Endothelial cell of hepatic sinusoid (primary cell): ENCODE measurements around the gene KIAA1549.

Source experiments
- in situ Hi-C: cut with HindIII; loops from 2 replicates; pipeline ENCODE4 v1.10.0; 2017; ENCODE audit warnings: low sequenced_read_pairs

Gene KIAA1549

DNA sequence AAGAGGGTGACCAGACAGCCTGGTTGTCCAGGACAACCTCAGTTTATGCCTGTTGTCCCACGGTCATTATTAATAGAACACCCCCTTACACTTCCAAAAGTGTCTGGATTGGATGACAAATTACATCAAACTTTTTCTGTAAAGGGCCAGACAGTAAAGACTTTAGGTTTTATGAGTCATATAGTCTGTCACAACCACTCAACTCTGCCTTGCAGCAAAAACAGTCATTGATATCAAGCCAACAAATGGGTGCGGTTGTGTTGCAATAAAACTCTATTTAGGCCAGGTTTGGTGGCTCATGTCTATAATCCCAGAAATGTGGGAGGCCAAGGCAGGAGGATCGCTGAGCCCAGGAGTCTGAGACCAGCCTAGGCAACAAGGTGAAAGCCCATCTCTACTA is 116.5 kb downstream of the KIAA1549 start:
- in situ Hi-C loops: no loop called here

DNA sequence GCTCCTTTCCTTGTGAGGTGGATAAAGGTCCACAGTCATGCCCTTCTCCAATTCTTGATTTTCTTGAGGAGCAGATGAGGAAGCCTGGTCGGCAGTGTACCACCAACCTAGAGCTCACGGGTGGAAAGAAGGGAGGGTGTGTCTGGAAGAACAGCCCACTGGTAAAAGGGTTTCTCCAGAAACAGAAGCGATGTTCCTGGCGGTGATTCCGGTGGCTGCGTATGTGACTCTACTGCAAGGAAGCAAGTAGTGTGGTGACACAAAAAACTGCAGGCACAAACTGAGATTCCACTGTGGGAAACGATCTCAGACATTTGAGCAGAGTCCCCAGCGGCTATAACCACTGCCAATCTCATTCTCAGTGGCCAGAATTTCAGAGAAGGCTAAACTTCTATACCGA is 117.3 kb downstream of the KIAA1549 start:
- in situ Hi-C loops: no loop called here

DNA sequence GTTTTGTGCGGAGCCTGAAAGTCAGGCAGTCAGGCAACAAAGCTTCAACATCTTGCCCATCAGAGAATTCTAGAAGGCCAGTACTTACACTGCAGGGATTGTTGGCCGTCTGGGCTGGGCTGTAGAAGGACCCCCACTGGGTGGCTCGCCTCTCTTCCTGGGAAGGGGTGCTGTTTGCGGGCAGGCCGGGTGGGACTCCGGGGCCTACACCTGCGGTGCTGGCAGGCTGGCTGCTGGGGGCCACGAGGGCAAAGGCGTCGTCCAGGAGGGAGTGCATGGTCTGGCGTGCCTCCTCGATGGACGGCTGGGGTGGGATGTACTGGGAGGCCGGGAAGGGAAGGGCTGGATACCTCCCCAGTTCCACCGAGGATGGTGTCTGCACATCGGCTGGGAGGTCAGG is 120.1 kb downstream of the KIAA1549 start:
- in situ Hi-C loops: no loop called here

DNA sequence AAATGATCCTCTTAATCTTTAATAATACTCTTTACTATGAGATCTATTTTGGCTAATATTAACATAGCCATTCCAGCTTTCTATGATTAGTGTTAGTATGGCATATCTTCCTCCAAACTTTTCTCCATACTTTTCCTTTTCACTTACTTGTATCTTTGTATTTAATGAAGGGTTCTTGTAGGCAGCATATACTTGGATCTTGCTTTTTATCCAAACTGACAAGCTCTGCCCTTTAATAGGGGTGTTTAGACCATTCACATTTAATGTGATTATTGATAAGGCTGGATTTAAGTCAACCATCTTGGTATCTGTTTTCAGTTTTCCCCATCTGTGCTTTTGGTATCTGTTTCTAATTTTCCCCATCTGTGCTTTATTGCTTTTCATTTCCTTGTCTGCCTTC is 123.5 kb downstream of the KIAA1549 start:
- in situ Hi-C loops: no loop called here

DNA sequence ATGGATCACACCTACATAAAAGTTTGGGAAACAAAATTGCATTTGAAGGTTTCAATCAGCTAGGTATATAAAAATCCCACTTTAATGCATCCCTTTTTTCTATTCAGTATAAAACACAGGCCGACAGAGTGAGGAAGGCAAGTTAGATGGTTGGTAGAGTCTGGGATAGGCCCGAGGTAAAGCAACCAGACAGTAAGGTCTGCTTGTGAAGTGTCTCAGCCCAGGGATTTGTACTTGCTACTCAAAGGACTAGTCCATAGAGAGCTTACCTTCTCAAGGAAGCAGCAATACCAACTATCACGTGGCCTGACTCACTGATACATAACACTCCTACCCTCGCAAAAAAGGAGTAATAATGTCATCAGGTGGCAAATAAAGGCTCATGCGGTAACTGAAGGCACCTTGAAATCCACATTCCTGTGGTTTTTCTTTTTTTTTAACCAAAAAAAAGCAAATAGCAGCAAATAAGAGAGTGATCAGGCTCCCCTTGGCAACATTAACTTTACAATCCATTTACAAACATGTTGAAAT is 127.0 kb downstream of the KIAA1549 start:
- in situ Hi-C loops: loop anchor here (5.0 kb wide), 1 partner anchor 38 kb away; no protein-coding TSS in a partner anchor

DNA sequence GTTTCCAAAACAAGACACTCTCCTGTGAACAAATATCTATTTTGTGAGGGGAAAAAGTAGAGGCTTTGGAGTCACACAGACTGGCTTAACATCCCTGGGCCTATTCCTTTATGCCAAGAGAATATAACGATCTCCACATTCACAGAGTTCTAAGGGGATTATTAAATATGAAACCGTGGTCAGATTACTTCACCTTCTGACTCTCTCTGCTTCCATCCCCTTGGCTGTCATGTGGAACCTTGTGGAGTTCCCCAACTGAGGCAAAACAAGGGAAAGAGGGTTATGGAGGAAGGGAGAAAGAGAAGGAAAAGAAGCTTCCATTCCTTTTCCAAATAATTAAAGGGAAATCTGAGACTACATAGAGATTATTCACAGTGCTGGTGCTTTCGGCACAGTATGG is 127.7 kb downstream of the KIAA1549 start:
- in situ Hi-C loops: loop anchor here (5.0 kb wide), 1 partner anchor 39 kb away; no protein-coding TSS in a partner anchor

DNA sequence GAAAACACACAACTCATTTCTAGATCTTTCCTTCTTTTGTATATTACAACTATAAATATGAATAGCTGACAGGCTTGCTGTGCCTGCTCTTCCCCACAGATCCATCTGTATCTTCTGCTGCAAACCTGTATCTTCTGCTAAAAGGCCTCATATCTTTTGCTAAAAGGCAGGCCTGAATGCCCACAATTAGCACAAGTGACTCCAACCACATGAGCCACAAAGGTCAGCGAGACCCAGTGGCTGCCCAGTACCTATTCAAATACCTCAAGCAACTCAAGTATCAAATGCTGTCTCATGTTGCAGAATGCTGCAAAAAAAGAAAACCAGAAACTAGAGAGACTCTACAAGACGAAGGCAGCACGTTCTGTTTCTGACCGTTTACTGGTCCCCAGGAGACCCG is 128.7 kb downstream of the KIAA1549 start:
- in situ Hi-C loops: loop anchor here (5.0 kb wide), 1 partner anchor 40 kb away; no protein-coding TSS in a partner anchor

DNA sequence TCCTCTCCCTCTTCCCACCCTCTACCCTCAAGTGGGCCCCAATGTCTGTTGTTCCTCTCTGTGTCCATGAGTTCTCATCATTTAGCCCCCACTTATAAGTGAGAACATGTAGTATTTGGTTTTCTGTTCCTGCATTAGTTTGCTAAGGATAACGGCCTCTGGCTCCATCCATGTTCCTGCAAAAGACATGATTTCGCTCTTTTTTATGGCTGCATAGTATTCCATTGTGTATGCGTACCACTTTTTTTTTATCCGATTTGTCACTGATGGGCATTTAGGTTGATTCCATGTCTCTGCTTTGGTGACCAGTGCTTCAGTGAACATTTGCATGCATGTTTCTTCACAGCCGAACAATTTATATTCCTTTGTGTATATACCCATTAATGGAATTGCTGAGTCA is 131.5 kb downstream of the KIAA1549 start:
- in situ Hi-C loops: loop anchor here (5.0 kb wide), 1 partner anchor 43 kb away; no protein-coding TSS in a partner anchor

DNA sequence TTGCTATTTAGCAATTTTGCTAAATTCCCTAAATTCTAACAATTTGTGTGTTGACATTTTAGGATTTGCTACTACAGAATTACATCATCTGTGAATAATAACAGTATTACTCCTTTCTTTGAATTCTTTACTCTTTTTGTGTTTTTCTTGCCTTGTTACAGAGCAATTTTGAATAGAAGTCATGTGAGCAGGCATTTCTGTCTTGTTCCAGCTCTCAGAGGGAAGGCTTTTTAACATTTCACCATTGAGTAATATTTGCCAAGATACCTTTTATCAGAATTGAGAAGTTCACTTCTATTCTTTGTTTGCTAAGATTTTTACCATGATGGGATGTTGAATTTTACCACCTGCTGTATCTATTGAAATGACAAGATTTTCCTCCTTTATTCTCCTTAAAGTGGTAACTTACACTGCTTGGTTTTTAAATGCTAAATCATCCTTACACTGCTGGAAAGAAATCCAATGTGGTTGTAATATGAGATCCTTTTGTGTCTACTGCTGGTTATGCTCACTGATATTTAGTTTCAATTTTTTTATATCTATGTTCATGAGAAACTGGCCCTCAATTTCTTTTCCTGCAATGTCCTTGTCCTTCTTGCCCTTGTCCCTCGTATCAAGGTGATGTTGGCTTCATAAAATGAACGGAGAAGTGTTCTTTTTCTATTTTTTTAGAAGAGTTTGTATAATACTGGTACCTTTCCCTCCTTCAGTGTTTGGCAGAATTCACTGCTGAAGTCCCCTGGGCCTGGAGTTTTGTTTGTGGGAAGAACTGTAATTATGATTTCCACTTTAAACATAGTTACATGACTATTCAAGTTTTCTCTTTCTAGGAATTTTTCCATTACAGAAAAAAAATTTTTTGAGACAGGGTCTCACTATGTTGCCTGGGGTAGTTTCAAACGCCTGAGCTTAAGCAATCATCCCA is 132.9 kb downstream of the KIAA1549 start:
- in situ Hi-C loops: no loop called here

DNA sequence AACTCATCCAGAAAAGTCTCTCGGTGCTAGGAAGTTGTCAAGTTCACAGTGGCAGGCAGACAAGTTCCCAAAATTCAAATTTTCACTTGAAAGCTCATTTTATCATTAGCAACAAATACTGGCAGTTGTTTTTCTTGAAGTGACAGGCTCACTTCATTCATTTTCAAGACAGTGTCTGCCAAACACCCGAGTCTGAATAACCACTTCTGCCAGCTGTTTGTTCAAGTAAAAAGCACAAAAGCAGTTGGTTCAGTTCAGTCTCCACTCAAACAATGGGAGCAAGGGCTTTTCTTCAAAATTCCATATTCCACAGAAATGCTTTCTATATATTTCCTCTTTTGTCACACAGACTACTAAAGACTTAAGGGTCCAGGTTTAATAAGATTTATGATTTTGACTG is 135.5 kb downstream of the KIAA1549 start:
- in situ Hi-C loops: no loop called here

DNA sequence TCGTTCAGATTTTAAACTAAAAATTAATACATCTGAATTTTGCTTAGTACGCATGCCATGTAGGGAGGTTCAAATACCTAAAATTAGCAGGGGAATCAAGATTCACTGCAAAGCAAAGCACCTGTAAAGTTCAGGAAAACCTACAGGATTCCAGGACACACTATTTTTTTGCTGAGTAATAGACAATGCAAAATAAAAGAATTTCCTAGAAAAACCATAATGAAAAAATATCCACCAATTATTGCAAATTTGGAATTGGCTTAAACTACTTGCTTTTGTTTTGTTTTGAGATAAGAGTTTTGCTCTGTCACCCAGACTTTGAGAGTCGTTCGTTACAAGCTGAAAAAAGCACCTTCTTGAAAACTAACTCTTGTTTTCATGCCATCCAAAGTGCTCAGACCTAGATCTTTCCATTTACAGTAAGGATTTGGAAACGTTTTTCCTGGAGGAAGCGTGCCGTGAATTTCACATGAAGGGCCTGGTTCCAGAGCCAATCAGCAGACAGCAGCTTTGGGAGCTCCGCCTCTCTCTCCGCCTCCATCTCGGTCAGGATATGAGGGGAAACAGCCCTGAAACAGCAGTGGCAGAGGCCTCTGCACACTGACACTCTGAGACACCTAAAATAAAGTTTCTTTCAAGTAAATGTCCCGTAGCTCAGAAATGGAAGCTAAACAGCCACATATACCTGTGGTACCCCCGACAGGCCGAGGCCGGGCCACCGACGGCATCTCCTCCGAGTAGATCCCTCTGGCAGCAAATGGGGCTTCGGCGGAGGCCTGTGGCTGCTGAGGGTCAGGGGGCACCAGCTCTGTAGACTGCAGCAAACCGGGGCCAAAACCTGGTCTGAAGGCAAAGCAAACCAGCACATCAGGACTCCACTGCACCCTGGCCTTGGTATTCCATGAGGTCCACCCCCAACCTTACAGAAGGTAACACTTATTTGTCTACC is 137.3 kb downstream of the KIAA1549 start:
- in situ Hi-C loops: no loop called here

DNA sequence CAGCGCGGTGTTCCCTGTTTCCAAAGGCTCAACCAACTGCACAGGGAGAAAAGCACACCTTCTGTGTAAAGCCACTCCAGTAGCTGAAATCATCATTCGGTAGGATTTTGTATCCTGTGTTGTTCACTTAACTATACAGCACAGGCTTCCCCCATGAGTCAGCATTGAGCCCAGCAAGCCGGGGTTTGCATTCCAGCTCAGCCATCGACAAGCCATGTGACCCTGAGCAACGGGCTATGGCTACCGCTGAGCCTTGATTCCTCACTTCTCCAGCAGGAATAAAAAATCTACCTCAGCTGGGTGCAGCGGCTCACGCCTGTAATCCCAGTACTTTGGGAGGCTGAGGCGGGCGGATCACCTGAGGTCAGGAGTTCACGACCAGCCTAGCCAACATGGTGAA is 139.1 kb downstream of the KIAA1549 start:
- in situ Hi-C loops: no loop called here

DNA sequence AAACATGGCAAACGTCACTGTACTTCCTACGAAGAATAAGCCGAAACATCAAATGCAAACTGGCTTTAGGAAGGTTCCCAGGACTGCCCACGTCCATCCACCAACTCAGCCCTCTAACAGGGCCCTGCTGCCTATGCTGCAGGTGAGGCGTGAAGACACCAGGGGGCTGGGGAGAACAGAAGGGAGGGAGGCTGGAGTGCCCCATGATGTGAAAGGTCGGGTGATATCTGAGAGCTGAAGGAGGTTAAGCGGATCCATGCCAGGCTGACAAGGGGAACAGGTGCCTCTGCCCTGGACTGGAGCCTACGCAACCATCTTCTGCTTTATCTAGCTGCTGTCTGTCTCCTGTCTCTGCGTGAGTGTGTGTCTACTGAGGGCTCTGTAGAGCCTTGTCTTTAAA is 143.0 kb downstream of the KIAA1549 start:
- in situ Hi-C loops: loop anchor here (5.0 kb wide), 1 partner anchor 74 kb away; no protein-coding TSS in a partner anchor

DNA sequence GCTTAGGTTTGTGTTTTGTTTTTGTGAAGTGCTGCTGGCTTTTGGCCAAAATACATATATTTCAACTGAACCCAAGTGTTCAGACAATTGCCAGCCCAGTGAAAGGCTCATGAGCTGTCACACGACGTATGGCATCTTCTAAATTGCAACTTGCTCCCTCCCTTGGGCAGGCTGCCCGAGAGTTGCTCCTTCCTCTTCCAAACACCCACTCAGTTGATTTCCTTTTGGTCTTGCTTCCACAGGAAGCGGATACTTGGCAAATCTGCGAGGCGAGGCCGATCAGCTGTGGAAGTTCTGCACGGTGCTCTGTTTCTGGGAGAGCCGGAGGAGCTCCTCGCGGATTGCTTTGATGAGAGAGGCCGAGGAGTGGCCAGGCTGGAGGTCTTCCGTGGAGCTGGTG is 143.6 kb downstream of the KIAA1549 start:
- in situ Hi-C loops: loop anchor here (5.0 kb wide), 1 partner anchor 75 kb away; no protein-coding TSS in a partner anchor

DNA sequence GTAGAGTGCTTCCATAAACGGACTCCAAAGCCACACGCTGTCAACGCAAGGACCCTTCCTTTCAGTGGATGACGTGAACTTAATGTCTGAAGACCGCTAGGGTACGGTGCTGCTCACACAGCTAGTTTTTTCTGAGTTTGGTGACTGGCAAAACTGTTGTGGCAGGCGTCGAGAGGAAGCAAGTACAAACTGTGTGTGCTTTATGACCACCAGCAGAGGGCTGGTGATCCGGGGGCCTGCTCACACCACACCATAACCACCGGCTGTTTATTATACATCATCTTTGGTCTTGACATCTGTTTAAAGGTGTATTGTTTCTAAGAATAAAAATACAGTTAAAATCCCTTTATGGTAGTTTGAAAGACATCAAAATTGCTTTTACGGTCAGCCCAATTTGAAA is 146.1 kb downstream of the KIAA1549 start:
- in situ Hi-C loops: loop anchor here (5.0 kb wide), 1 partner anchor 77 kb away; no protein-coding TSS in a partner anchor

DNA sequence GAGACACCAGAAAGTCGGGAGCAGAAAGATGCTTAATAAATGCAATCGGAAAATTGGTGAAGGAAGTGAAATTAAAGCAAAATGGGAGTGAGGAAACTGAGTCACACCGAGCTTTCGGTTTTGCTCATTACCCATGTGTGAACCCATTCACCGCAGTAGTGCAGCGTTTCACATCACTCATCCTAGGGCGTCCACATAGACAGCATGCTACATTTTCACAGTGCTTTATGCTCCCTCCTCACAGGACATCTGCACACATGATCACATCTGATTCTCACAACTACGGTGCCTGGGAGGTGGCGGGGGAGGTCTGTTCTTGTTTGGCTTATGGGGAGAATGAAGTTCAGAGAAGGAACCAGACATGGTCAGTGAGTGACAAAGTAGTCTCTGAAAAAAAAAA is 146.6 kb downstream of the KIAA1549 start:
- in situ Hi-C loops: no loop called here

DNA sequence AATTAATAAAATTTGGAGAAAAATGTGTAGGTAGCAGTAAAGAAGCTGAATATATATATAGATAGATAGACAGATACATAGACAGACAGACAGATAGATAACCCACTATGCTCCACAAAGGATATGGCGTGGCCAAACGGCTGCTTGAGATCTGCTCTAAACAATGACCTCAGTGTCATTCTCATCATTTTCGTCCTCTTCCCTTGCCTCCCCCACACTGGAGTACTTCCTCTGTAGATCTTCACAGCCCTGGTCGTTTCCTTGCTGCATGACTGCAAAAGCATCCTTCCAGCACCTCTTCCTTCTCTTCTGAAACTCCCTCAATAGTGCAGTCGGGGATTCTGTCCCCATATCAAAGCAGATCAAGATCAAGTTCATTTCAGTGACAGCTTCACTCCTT is 147.6 kb downstream of the KIAA1549 start:
- in situ Hi-C loops: no loop called here

DNA sequence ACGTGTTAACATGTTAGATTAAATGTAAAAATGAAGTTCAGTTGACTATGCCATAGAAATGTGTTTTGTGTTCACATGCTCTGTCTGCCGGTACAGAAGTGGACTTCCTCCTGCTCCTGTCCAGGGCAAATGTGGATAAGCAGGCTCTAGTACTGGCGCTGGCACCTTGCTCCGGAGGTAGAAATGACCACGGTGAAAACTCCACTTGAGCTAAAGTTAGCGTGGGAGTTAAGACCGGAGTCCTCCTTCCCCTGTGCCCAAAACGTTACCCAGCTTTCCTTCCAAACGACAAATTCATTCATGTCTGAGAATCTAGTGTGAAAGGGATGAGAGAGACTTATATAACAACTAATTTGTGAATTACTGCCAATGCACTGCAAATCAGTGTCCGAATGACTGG is 148.2 kb downstream of the KIAA1549 start:
- in situ Hi-C loops: no loop called here

DNA sequence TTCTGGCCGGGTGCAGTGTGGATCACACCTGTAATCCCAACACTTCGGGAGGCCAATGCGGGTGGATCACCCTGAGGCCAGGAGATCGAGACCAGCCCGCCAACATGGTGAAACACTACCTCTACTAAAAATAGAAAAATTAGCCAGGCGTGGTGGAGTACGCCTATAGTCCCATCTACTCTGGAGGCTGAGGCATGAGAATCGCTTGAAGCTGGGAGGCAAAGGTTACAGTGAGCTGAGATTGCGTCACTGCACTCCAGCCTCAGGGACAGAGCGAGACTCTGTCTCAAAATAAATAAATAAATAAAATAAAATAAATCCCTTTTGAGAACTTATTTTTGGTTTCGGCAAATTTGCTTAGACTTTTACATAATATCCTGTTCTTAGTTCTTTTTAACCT is 151.9 kb downstream of the KIAA1549 start:
- in situ Hi-C loops: no loop called here

DNA sequence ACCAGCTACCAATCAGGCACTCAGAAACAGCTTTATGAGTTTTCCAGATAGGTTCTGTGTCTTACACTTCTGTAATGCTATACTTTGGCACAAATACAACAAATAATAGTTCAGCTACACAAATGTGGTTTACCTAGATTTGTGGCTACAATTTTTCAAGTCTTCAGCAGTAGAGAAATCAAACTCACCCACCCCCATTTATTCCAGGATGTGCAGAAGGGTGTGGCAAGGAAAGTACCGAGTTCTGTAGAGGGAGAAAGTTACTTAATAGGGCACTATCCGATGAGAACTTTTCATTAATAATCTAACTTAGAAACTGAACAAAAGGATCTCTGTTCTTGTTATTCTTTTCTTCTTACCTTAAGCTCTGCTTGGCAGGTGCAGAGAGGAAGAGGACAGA is 152.9 kb downstream of the KIAA1549 start:
- in situ Hi-C loops: no loop called here
